IMR-90 (cell line): ENCODE data around the gene TMEM81.

Source experiments
- CEBPB ChIP-seq: IDR thresholded peaks from 2 replicates; pipeline ENCODE4 v1.6.1; 2012; ENCODE audit warnings: low read depth, low read length, improper control_type of control experiment
- FOS ChIP-seq: fragments of 150-350 bp; IDR thresholded peaks from 2 replicates; pipeline ENCODE4 v1.6.1; 2016; ENCODE audit warnings: low read depth, low read length
- MXI1 ChIP-seq: IDR thresholded peaks from 2 replicates; pipeline ENCODE4 v1.6.1; 2012; ENCODE audit warnings: low read depth, mild to moderate bottlenecking, low read length, moderate library complexity, borderline replicate concordance
- POLR2A ChIP-seq: IDR thresholded peaks from 2 replicates; pipeline ENCODE4 v1.6.1; 2012; ENCODE audit warnings: mild to moderate bottlenecking, low read depth, low read length
- RAD21 ChIP-seq: IDR thresholded peaks from 2 replicates; pipeline ENCODE4 v1.6.1; 2012; ENCODE audit warnings: low read length, improper control_type of control experiment
- TF ChIP-seq, protein P1 (sequence below): conservative IDR thresholded peaks from 2 replicates; pipeline ENCODE4 v1.5.1; 2012; ENCODE audit warnings: mild to moderate bottlenecking, low read depth, low read length, improper control_type of control experiment

DNA sequence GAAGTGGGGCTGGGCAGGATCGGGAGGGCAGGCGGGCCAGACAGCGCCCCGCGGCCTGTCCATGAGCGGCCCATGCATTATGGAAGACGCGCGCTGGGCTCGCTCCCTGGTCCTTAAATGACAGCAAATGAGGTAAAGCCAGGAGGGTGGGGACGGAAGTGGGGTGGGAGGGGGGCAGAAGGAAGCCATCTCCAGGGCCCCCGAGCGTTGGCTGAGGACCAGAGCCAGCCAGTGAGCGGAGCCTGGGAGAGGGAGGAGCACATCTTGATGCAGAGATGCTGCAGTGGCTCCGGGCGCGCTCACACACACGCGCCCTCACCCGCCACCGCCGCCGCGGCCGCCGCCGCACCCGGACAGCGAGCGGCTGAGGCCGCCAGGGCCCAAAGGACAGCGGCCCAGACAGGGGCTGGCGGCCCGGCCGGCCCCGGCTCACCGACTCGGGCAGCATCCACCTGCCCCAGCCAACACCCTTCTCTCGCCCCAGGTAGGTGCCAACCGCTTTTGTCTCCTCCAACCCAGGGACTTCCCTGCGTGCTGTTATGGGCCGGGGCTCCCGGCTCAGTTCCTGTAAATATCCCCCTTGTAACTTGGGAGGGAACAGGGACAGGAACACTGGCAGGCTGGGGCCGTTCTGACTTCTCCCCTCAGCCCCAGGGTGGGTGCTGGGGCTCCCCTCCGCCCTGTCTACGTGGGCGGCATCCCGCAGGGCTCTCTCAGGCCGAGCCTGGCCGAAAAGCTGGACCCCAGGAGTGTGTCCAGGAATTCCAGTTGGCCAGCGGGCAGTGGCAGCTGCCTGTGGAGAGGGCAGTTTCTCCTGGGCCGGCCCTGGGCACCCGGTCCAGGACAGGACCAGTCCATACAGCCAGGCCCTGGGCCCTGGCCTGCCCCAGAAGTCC lies 41.1 kb downstream of the TMEM81 start, which contains the start of gene CNTN2:
- no peak for TF ChIP-seq POLR2A
- TF ChIP-seq, protein P1, sequence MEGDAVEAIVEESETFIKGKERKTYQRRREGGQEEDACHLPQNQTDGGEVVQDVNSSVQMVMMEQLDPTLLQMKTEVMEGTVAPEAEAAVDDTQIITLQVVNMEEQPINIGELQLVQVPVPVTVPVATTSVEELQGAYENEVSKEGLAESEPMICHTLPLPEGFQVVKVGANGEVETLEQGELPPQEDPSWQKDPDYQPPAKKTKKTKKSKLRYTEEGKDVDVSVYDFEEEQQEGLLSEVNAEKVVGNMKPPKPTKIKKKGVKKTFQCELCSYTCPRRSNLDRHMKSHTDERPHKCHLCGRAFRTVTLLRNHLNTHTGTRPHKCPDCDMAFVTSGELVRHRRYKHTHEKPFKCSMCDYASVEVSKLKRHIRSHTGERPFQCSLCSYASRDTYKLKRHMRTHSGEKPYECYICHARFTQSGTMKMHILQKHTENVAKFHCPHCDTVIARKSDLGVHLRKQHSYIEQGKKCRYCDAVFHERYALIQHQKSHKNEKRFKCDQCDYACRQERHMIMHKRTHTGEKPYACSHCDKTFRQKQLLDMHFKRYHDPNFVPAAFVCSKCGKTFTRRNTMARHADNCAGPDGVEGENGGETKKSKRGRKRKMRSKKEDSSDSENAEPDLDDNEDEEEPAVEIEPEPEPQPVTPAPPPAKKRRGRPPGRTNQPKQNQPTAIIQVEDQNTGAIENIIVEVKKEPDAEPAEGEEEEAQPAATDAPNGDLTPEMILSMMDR, result no peak
- no peak for TF ChIP-seq MXI1
- TF ChIP-seq RAD21, result no peak
- TF ChIP-seq CEBPB, result no peak
- TF ChIP-seq FOS, result no peak
